ENCODE measurements around the gene AGAP2. TPM values are rescaled to one million over a fixed set of nuclear protein-coding genes. Genes with fewer than 3 reads are reported as not detected.
"Not testable (repeated sequence)": the region's sequence is repeated elsewhere in the genome, so short reads cannot be mapped to it uniquely, and the experiment has no call there.

AGAP2 gene
- total and polyA plus RNA-seq, 9 donors = 3.2 to 13.1 (median 10.7) TPM

- no peaks in the 10 kb centered on the region for H3K9me3 ChIP-seq (replicated peaks; ENCODE audit: control insufficient read depth, low read depth, low read length)
- peaks cover 19% of the 10 kb centered on the region for H3K36me3 ChIP-seq (ENCODE audit: control insufficient read depth, insufficient read depth, low read length)
- no peak overlapping the region for H3K4me3 ChIP-seq (ENCODE audit: low read length)
- peaks cover 7% of the 10 kb centered on the region for H3K4me1 ChIP-seq (ENCODE audit: control insufficient read depth, insufficient read depth, low read length)
- no peak overlapping the region for H3K27ac ChIP-seq (ENCODE audit: low read length)
- WGBS (ENCODE audit: insufficient coverage) = no CpG with 5 or more reads among the region's 7 CpGs
- H3K27me3 ChIP-seq (ENCODE audit: control insufficient read depth, insufficient read depth, low read length) = no peaks in the 10 kb centered on the region
- DNase-seq = no peak
These were observed 39.4 kb upstream of the AGAP2 start for GRCh38 chr12:57777911-57778310.

DNA sequence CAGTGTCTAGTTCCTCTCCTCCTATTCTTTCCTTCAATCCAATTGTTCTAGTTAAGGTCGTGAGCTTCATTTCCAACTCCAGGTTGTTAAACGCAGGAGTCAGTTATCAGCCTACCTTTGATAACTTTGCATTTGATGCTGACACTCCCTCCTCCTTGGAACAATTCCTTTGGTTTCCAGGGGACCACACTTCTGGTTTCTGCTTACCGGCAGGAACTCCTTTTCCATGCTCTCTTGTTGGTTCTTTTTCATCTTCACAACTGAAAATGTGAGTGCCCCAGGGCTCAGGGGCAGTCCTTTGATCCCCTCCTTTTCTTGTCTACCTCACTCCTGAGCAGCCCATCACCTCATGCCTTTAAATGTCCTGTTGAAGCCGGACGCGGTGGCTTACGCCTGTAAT lies 38.8 kb upstream of the AGAP2 start:
- no peak for DNase-seq
- 92% methylated on average over 3 of the region's 7 CpGs for WGBS (ENCODE audit: insufficient coverage)
- no peaks in the 10 kb centered on the region for H3K27me3 ChIP-seq (ENCODE audit: control insufficient read depth, insufficient read depth, low read length)
- no peak overlapping the region for H3K4me3 ChIP-seq (ENCODE audit: low read length)
- no peaks in the 10 kb centered on the region for H3K9me3 ChIP-seq (replicated peaks; ENCODE audit: control insufficient read depth, low read depth, low read length)
- H3K27ac ChIP-seq (ENCODE audit: low read length) = no peak overlapping the region
- peaks cover 9% of the 10 kb centered on the region for H3K4me1 ChIP-seq (ENCODE audit: control insufficient read depth, insufficient read depth, low read length)
- peaks cover 19% of the 10 kb centered on the region for H3K36me3 ChIP-seq (ENCODE audit: control insufficient read depth, insufficient read depth, low read length)

GRCh38 chr12:57776247-57776587 lies 37.7 kb upstream of the AGAP2 start:
- no CpG with 5 or more reads among the region's 2 CpGs for WGBS (ENCODE audit: insufficient coverage)
- no peak overlapping the region for H3K4me3 ChIP-seq (ENCODE audit: low read length)

GRCh38 chr12:57775563-57776246 lies 37.2 kb upstream of the AGAP2 start:
- Histone ChIP-seq H3K9me3 (replicated peaks; ENCODE audit: control insufficient read depth, low read depth, low read length) (no peaks in the 10 kb centered on the region), H3K4me3 (ENCODE audit: low read length) (no peak overlapping the region), H3K27ac (ENCODE audit: low read length) (no peak overlapping the region), H3K4me1 (ENCODE audit: control insufficient read depth, insufficient read depth, low read length) (peaks cover 17% of the 10 kb centered on the region), H3K36me3 (ENCODE audit: control insufficient read depth, insufficient read depth, low read length) (peaks cover 20% of the 10 kb centered on the region), H3K27me3 (ENCODE audit: control insufficient read depth, insufficient read depth, low read length) (no peaks in the 10 kb centered on the region)
- 77% methylated on average over 3 of the region's 4 CpGs for WGBS (ENCODE audit: insufficient coverage)
- DNase-seq = no peak

More at GRCh38 chr12:57776247-57776587, 37.7 kb upstream of the AGAP2 start:
- Histone ChIP-seq H3K36me3 (ENCODE audit: control insufficient read depth, insufficient read depth, low read length) (peaks cover 19% of the 10 kb centered on the region), H3K4me1 (ENCODE audit: control insufficient read depth, insufficient read depth, low read length) (peaks cover 12% of the 10 kb centered on the region), H3K27me3 (ENCODE audit: control insufficient read depth, insufficient read depth, low read length) (no peaks in the 10 kb centered on the region), H3K9me3 (replicated peaks; ENCODE audit: control insufficient read depth, low read depth, low read length) (no peaks in the 10 kb centered on the region), H3K27ac (ENCODE audit: low read length) (no peak overlapping the region)
- no peak for DNase-seq

GRCh38 chr12:57775044-57775443 lies 36.5 kb upstream of the AGAP2 start:
- Histone ChIP-seq H3K9me3 (replicated peaks; ENCODE audit: control insufficient read depth, low read depth, low read length) (no peaks in the 10 kb centered on the region), H3K4me3 (ENCODE audit: low read length) (no peak overlapping the region), H3K36me3 (ENCODE audit: control insufficient read depth, insufficient read depth, low read length) (peaks cover 20% of the 10 kb centered on the region), H3K27me3 (ENCODE audit: control insufficient read depth, insufficient read depth, low read length) (no peaks in the 10 kb centered on the region), H3K27ac (ENCODE audit: low read length) (no peak overlapping the region), H3K4me1 (ENCODE audit: control insufficient read depth, insufficient read depth, low read length) (peaks cover 17% of the 10 kb centered on the region)
- no CpG with 5 or more reads among the region's 3 CpGs for WGBS (ENCODE audit: insufficient coverage)
- DNase-seq = no peak

DNA sequence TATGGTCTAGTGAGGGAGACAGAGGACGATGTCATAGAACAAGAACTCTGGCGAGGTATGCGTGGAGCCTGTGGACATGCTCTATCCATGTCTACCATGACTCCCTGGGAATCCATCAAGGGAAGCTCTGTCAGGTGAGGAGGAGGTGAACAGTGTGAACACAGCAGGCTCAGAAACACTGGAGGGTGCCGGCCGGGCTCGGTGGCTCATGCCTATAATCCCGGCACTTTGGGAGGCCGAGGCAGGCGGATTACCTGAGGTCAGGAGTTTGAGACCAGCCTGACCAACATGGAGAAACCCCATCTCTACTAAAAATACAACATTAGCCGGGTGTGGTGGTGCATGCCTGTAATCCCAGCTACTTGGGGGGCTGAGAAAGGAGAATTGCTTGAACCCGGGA lies 36.1 kb upstream of the AGAP2 start:
- Histone ChIP-seq H3K36me3 (ENCODE audit: control insufficient read depth, insufficient read depth, low read length) (peaks cover 22% of the 10 kb centered on the region), H3K4me1 (ENCODE audit: control insufficient read depth, insufficient read depth, low read length) (peaks cover 17% of the 10 kb centered on the region)
- H3K9me3 ChIP-seq (replicated peaks; ENCODE audit: control insufficient read depth, low read depth, low read length); H3K4me3 ChIP-seq (ENCODE audit: low read length); DNase-seq; H3K27ac ChIP-seq (ENCODE audit: low read length); H3K27me3 ChIP-seq (ENCODE audit: control insufficient read depth, insufficient read depth, low read length): not testable (repeated sequence)
- 80% methylated on average over 2 of the region's 11 CpGs for WGBS (ENCODE audit: insufficient coverage)

DNA sequence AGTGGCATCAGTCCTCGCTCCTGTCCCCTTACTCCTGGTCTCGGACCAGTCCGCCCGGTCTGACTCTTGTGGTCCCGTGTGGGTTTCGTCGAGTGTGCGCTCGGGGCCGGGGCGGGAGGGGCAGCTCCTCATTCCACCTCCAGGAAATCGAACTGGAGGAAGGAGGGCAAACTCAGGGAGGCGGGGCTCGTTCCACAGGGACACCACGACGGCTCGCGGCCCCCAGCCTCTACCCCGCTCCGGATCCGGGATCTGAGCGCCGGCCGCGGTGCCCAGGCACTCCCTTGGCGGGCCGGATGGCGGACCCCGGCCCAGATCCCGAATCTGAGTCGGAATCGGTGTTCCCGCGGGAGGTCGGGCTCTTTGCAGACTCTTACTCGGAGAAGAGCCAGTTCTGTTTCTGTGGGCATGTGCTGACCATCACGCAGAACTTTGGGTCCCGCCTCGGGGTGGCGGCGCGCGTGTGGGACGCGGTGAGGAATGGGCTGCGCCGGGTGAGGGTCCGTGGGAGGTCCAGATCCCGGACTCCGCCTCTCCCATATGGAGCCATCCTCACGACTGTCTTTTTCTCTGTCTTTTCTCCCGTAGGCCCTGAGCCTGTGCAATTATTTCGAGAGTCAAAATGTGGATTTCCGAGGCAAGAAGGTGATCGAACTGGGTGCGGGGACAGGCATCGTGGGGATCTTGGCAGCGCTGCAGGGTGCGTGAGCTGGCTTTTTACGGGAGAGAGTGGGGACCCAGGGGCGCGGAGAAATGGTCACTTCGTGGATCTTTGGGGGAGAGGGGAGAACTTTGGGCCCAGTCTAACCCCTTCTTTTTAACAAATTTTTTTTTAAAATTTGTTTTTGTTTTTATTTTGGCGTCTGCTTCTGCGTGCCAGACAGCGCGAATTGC lies 34.1 kb upstream of the AGAP2 start, which contains the start of gene EEF1AKMT3:
Gene EEF1AKMT3, plus strand, starts transcription at position 186 of the 894 bp plus-strand sequence. Its CDS starts 111 bp downstream, at position 297.
- under 1% methylated on average over 50 of the region's 67 CpGs for WGBS (ENCODE audit: insufficient coverage)

DNA sequence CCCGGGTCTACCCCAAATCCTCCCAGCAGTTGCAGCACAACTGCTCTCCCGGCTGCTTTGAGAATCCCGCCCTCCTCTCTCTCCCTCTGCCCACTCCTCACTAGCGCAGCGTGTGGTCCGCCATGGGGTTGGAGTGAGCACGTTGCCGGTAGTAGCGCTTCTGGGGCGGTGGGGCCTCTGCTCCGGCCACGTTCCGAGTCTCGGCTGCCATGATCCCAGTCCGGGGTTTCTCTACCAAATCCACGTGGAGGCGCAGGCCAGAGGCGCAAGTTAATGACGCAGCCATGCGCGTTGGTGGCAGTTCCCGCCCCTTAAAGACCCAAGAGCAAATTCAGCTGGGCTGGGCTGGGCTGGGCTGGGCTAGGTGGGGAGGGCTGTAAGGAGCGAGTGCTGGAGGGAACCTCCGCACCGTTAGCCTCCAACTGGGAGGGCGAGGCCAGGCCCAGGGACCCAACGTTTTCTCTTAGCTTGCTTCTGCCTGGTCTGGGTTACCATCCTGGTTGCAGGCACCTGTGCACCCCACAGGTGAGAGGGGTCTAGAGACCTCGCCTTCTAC lies 33.4 kb upstream of the AGAP2 start, which contains the start of gene METTL1:
Gene METTL1, minus strand, starts transcription at position 233 of the 556 bp plus-strand sequence. Its CDS starts 22 bp downstream, at position 211.
- peak within 1 kb of the TSS; percentile 99 for H3K27ac ChIP-seq (ENCODE audit: low read length)
- under 1% methylated on average over 25 of the region's 28 CpGs for WGBS (ENCODE audit: insufficient coverage)
- H3K9me3 ChIP-seq (replicated peaks; ENCODE audit: control insufficient read depth, low read depth, low read length) = no peaks in the 10 kb centered on the region
- peaks cover 19% of the 10 kb centered on the region for H3K4me1 ChIP-seq (ENCODE audit: control insufficient read depth, insufficient read depth, low read length)
- H3K27me3 ChIP-seq (ENCODE audit: control insufficient read depth, insufficient read depth, low read length) = peaks cover 15% of the 10 kb centered on the region
- H3K36me3 ChIP-seq (ENCODE audit: control insufficient read depth, insufficient read depth, low read length) = peaks cover 38% of the 10 kb centered on the region
- H3K4me3 ChIP-seq (ENCODE audit: low read length) = peak within 1 kb of the TSS; percentile 84
- DNase-seq = peak; percentile 99

More for the DNA sequence above, 34.1 kb upstream of the AGAP2 start, which contains the start of gene EEF1AKMT3:
- Histone ChIP-seq H3K4me1 (ENCODE audit: control insufficient read depth, insufficient read depth, low read length) (peaks cover 17% of the 10 kb centered on the region), H3K4me3 (ENCODE audit: low read length) (peak within 1 kb of the TSS; percentile 84), H3K27ac (ENCODE audit: low read length) (peak within 1 kb of the TSS; percentile 99), H3K9me3 (replicated peaks; ENCODE audit: control insufficient read depth, low read depth, low read length) (no peaks in the 10 kb centered on the region), H3K36me3 (ENCODE audit: control insufficient read depth, insufficient read depth, low read length) (peaks cover 38% of the 10 kb centered on the region), H3K27me3 (ENCODE audit: control insufficient read depth, insufficient read depth, low read length) (peaks cover 8% of the 10 kb centered on the region)
- peak; percentile 81 for DNase-seq

GRCh38 chr12:57771236-57771872 lies 32.8 kb upstream of the AGAP2 start:
- H3K36me3 ChIP-seq (ENCODE audit: control insufficient read depth, insufficient read depth, low read length) = peaks cover 37% of the 10 kb centered on the region
- H3K4me3 ChIP-seq (ENCODE audit: low read length) = peak overlapping the region; percentile 84
- H3K27ac ChIP-seq (ENCODE audit: low read length) = peak overlapping the region; percentile 99
- DNase-seq = peak; percentile 98
- H3K9me3 ChIP-seq (replicated peaks; ENCODE audit: control insufficient read depth, low read depth, low read length) = no peaks in the 10 kb centered on the region
- WGBS (ENCODE audit: insufficient coverage) = 0% methylated on average over 10 of the region's 16 CpGs
- H3K27me3 ChIP-seq (ENCODE audit: control insufficient read depth, insufficient read depth, low read length) = peaks cover 21% of the 10 kb centered on the region
- H3K4me1 ChIP-seq (ENCODE audit: control insufficient read depth, insufficient read depth, low read length) = peaks cover 25% of the 10 kb centered on the region
